Measurements from ENCODE around the gene C20orf202.

C20orf202 gene

DNA sequence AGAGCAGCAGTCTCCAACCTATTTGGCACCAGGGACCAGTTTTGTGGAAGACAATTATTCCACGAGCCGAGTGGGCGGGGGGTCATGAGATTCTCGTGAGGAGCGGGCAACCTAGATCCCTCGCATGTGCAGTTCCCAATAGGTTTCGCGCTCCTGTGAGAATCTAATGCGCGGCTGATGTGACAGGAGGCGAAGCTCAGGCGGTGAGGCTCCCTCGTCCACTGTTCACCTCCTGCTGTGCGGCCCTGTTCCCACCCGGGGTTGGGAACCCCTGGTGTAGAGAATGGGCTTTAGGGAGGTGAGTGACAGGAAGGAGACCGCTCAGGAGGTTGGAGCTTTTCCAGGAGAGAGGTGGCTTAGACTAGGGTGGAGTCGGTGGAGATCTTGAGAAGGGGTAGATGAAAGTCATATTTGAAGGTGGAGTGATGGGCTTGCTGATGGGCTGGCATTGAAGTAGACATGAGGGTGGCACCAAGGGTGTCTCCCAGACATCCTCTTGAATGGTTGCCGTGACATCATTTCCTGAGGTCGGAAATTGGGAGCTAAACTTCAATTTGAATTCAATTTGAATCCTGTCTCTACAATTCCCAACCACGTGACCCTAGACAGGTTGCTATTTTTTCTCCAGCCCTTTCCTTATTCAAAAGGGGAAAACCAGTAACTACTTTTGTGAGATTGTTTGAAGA, 21.1 kb downstream of the C20orf202 start:
- Histone ChIP-seq H3K4me3 (ENCODE audit: low read depth in 1 of 2, low read length in 2 of 2) (no peak overlapping the region), H3K79me2 (ENCODE audit: insufficient read depth, low read length) (no peaks in the 10 kb centered on the region), H3K9me3 (ENCODE audit: insufficient read depth, low read length, severe bottlenecking) (no peaks in the 10 kb centered on the region), H3K4me2 (ENCODE audit: insufficient read depth, low read length) (no peak overlapping the region), H3K27ac (ENCODE audit: low read length) (no peak overlapping the region), H3K36me3 (ENCODE audit: insufficient read depth, low read length) (no peaks in the 10 kb centered on the region), H3K27me3 (ENCODE audit: insufficient read depth, low read length, poor library complexity) (no peaks in the 10 kb centered on the region), H3K9ac (ENCODE audit: low read depth, low read length) (no peak overlapping the region), H2AFZ (ENCODE audit: low read depth, low read length) (no peak overlapping the region), H4K20me1 (ENCODE audit: insufficient read depth, low read length) (no peaks in the 10 kb centered on the region), H3K4me1 (ENCODE audit: insufficient read depth, low read length) (no peaks in the 10 kb centered on the region)
- TF ChIP-seq, protein P1, sequence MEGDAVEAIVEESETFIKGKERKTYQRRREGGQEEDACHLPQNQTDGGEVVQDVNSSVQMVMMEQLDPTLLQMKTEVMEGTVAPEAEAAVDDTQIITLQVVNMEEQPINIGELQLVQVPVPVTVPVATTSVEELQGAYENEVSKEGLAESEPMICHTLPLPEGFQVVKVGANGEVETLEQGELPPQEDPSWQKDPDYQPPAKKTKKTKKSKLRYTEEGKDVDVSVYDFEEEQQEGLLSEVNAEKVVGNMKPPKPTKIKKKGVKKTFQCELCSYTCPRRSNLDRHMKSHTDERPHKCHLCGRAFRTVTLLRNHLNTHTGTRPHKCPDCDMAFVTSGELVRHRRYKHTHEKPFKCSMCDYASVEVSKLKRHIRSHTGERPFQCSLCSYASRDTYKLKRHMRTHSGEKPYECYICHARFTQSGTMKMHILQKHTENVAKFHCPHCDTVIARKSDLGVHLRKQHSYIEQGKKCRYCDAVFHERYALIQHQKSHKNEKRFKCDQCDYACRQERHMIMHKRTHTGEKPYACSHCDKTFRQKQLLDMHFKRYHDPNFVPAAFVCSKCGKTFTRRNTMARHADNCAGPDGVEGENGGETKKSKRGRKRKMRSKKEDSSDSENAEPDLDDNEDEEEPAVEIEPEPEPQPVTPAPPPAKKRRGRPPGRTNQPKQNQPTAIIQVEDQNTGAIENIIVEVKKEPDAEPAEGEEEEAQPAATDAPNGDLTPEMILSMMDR (IDR thresholded peaks at IDR 0.05; ENCODE audit: borderline replicate concordance, extremely low read depth, low read length, poor library complexity, severe bottlenecking) = no peak
- no peak for TF ChIP-seq EZH2 (IDR thresholded peaks at IDR 0.05; ENCODE audit: borderline replicate concordance, low read depth, low read length, severe bottlenecking)
- no peak for DNase-seq
- ATAC-seq (ENCODE audit: insufficient read depth, low read depth) = no peak

DNA sequence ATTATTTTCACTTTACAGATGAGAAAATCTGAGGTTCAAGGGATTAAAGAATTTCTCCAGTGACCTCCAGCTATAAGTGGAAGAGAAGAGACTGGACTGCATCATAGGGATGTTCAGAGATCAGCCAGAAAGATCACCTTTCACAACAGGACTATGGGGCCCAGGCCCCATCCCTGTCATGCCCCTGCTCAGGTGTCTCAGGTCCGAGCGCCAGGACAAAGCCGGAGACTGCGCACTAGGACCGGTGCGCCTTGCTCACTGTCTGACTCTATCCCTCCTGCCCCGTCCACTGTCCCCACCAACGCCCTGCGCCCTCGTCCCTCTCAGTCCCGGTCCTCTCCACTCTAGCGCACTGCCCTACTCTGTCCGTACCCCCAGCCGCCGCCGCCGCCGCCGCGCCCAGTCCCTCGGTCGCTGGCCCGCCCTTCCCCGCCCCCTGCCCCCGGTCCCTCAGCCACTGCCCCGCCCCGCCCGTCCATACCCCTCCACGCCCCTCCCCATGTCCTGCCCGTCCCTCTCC, 22.1 kb downstream of the C20orf202 start:
- no peaks in the 10 kb centered on the region for H3K36me3 ChIP-seq (ENCODE audit: insufficient read depth, low read length)
- no peaks in the 10 kb centered on the region for H4K20me1 ChIP-seq (ENCODE audit: insufficient read depth, low read length)
- no peak overlapping the region for H3K4me2 ChIP-seq (ENCODE audit: insufficient read depth, low read length)
- H3K9me3 ChIP-seq (ENCODE audit: insufficient read depth, low read length, severe bottlenecking) = no peaks in the 10 kb centered on the region
- TF ChIP-seq, protein P1 (IDR thresholded peaks at IDR 0.05; ENCODE audit: borderline replicate concordance, extremely low read depth, low read length, poor library complexity, severe bottlenecking) = no peak
- TF ChIP-seq EZH2 (IDR thresholded peaks at IDR 0.05; ENCODE audit: borderline replicate concordance, low read depth, low read length, severe bottlenecking) = no peak
- no peaks in the 10 kb centered on the region for H3K4me1 ChIP-seq (ENCODE audit: insufficient read depth, low read length)
- H2AFZ ChIP-seq (ENCODE audit: low read depth, low read length) = no peak overlapping the region
- ATAC-seq (ENCODE audit: insufficient read depth, low read depth) (no peak), DNase-seq (no peak)
- H3K27ac ChIP-seq (ENCODE audit: low read length) = no peak overlapping the region
- no peaks in the 10 kb centered on the region for H3K79me2 ChIP-seq (ENCODE audit: insufficient read depth, low read length)
- no peak overlapping the region for H3K9ac ChIP-seq (ENCODE audit: low read depth, low read length)
- peaks cover 3% of the 10 kb centered on the region for H3K27me3 ChIP-seq (ENCODE audit: insufficient read depth, low read length, poor library complexity)
- no peak overlapping the region for H3K4me3 ChIP-seq (ENCODE audit: low read depth in 1 of 2, low read length in 2 of 2)

DNA sequence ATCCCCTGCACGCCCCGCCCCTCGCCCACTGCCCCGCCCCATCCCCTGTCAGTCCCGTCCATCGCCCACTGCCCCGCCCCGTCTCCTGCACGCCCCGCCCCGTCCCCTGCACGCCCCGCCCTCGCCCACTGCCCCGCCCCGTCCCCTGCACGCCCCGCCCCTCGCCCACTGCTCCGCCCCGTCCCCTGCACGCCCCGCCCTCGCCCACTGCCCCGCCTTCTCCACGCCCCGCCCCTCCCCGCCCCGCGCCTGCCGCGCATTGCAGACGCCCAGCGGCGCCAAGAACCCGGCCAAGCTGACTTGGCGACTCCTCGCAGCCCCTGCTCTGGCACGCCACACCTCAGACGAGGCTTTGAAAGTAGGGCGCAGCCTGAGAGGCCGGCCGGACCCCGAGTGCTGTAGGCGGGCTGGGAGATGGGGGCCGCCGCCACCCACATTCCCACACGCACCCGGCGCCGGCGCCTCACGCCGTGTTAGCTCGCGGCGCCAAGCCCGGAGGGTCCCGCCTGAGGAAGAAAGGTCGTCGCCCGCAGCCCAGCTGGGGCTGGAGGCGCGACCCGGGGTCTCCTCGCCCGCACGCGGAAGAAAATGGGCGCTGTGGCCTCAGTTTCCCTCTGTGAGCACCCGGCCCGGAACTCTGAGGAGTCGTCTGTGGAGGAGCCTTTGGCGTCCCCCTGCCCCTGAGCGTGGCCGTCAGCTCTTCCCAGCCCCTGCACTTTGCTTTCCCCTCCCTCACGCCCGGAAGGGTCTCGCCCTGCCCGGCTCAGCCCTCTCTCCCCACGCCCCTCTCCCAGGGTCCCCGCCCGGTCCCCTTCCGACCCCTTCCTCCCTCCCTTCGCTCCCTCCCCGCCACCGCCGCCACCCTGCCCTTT, 22.8 kb downstream of the C20orf202 start, which contains the start of gene RAD21L1:
TSS of gene RAD21L1 (plus strand) at position 262 of the 872 bp plus-strand sequence. CDS start 2,410 bp downstream, outside the sequence.
- Histone ChIP-seq H3K9me3 (ENCODE audit: insufficient read depth, low read length, severe bottlenecking) (no peaks in the 10 kb centered on the region), H2AFZ (ENCODE audit: low read depth, low read length) (no peak within 1 kb of the TSS), H3K9ac (ENCODE audit: low read depth, low read length) (no peak within 1 kb of the TSS), H3K4me2 (ENCODE audit: insufficient read depth, low read length) (no peak within 1 kb of the TSS), H4K20me1 (ENCODE audit: insufficient read depth, low read length) (no peaks in the 10 kb centered on the region), H3K27me3 (ENCODE audit: insufficient read depth, low read length, poor library complexity) (peaks cover 3% of the 10 kb centered on the region), H3K79me2 (ENCODE audit: insufficient read depth, low read length) (no peaks in the 10 kb centered on the region), H3K4me3 (ENCODE audit: low read depth in 1 of 2, low read length in 2 of 2) (no peak within 1 kb of the TSS), H3K4me1 (ENCODE audit: insufficient read depth, low read length) (no peaks in the 10 kb centered on the region), H3K36me3 (ENCODE audit: insufficient read depth, low read length) (no peaks in the 10 kb centered on the region), H3K27ac (ENCODE audit: low read length) (no peak within 1 kb of the TSS)
- TF ChIP-seq, protein P1 (IDR thresholded peaks at IDR 0.05; ENCODE audit: borderline replicate concordance, extremely low read depth, low read length, poor library complexity, severe bottlenecking) = no peak
- no peak for TF ChIP-seq EZH2 (IDR thresholded peaks at IDR 0.05; ENCODE audit: borderline replicate concordance, low read depth, low read length, severe bottlenecking)
- DNase-seq = no peak
- ATAC-seq (ENCODE audit: insufficient read depth, low read depth) = no peak

Data from DND-41 (cell line).